GM12872 (cell line): ENCODE results near the gene XYLT1.

Experiments used
- TF ChIP-seq, protein P1 (sequence below): IDR thresholded peaks from 3 replicates; pipeline ENCODE4 v1.5.1; 2011; ENCODE audit warnings: low read depth, mild to moderate bottlenecking, low read length, moderate library complexity; ENCODE audit not compliant: insufficient read depth

Gene XYLT1

DNA sequence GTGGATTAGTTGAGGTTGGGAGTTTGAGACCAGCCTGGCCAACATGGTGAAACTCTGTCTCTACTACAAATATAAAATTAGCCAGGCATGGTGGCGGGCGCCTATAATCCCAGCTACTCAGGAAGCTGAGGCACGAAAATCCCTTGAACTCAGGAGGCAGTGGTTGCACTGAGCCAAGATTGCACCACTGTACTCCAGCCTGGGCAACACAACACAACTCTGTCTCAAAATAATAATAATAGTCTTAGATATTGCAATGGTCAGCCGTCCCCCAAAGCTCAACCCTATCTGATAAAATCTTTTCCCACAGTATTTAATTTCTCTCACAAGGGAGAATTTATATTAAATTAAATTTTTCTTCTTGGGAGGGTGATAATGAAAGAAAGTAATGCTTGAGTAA, 169.6 kb downstream of the XYLT1 start:
- TF ChIP-seq, protein P1, sequence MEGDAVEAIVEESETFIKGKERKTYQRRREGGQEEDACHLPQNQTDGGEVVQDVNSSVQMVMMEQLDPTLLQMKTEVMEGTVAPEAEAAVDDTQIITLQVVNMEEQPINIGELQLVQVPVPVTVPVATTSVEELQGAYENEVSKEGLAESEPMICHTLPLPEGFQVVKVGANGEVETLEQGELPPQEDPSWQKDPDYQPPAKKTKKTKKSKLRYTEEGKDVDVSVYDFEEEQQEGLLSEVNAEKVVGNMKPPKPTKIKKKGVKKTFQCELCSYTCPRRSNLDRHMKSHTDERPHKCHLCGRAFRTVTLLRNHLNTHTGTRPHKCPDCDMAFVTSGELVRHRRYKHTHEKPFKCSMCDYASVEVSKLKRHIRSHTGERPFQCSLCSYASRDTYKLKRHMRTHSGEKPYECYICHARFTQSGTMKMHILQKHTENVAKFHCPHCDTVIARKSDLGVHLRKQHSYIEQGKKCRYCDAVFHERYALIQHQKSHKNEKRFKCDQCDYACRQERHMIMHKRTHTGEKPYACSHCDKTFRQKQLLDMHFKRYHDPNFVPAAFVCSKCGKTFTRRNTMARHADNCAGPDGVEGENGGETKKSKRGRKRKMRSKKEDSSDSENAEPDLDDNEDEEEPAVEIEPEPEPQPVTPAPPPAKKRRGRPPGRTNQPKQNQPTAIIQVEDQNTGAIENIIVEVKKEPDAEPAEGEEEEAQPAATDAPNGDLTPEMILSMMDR: no peak

DNA sequence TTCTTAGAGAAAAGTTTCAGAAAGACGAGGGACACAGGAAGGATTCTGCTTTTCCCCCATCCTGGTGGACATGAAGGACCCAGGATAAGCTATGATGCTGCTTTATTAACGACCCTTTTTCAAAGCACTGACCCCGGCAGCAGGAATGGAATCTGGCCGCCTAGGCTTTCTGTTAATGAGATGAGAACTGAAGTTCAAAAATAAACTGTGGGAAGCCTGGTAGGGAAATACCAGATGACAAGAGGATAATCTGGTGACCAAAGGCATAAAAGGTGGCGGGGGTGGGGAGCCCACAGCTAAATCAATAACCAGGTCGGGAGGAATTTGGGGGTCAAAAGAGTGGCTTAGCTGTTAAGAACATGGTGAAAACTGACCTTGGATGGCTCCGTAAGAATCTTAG, 171.0 kb downstream of the XYLT1 start:
- TF ChIP-seq, protein P1: no peak

DNA sequence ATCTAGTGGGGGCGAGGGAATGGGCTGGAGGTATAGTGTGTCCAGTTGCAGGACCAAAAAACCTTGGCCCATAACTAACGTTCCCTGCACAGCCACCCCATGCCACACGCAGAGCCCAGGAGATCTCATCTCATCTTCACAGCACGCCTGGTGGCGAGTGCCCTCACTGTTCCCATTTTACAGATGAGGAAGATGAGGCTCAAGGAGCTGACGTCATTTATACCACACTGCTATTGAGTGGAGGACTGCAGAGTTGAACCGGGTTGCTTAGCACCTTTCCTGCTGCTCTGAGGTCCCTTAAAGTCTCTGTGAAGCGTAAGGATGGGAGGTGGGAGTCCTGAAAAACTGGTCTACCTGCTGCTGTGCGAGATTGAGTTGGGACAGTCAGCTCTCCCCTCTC, 172.5 kb downstream of the XYLT1 start:
- TF ChIP-seq, protein P1: no peak

DNA sequence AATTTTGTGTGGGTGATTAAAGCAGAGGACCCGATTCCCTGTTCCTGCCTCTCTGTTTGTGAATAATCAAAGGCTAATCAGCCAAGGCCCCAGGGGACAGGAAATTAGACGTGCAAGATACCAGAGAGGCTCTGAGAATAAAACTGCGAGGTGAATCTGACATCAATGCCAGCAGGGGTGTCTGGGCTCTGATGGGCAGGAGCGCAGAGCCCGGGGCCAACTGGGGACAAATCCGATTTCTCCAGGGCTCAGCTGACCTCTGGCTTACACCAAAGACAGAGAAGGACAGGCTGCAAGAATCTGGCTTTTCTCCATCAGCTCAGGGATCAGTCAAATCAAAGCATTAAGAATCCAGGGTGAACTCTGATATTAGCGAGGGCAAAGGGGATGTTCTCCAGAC, 174.3 kb downstream of the XYLT1 start:
- TF ChIP-seq, protein P1: no peak

DNA sequence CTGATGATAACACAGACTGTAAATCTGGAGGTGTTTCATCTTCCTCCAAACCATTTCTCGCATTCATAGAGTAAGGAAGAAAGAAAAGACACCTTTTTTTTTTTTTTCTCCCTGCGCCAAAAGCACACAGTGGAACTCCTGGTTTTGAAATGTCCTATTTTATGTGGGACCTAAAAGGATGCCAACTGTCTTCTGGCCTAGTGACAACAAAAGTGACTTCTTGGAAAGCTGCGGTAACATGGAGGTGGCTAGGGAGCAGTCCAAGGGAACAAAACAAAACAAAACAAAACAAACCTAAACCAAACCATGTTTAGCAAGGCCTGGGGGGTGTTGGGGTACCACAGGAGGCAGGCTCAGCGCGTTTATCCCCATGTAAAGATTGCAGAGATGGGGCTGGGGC, 174.8 kb downstream of the XYLT1 start:
- TF ChIP-seq, protein P1: no peak

DNA sequence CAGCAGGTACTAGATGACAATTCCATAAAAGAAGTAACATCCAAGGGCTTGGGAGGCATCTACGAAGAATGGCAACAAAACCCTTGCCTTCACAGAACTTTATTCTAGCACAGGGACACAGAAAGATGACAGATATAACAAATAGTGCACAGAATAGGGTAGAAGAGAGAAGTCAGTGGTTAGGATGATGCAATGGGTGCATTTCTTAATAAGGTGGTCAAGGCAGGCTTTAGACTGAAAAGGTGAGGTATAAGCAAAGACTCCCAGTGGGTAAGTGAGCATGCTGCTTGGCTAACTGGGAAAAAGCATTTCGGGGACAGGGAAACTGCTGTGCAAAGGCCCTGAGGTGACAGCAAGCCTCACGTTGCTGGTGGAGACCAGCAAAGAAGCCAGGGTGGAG, 175.9 kb downstream of the XYLT1 start:
- TF ChIP-seq, protein P1: no peak

DNA sequence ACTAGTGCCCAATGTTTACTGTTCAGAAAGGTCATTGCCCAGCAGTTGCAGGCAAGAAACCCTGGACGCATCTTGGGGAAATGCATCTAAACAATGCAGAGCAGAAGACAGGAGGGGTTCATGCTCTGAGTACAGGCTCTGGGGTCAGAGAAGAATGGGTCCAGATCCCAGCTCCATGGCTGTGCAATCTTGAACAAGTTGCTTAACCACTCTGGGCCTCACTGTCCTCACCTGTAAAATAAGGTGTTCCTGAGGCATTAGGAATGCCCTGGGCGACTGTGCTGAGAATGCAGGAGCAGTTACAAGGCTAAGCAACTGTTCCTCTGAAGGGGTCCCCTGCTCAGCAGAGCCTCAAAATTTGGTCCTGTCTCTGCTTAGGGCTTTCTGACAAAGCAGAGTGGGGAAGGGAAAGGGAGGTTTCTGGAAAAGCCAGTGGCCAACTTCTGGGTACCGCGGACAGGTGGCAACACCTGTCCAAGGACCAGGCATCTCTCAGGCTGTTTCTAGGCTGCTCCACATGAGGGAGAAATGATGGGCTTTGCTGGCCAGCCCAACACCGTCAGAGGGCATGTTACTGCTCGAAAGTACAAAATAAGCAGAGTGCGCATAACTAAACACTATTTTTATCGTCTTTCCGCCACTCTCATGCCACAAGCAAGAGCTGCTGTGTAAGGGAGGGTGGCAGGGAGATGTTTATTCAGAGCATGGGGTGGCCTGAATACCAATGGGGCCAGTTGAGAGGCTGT, 176.8 kb downstream of the XYLT1 start:
- TF ChIP-seq, protein P1: no peak
